DMS53 (cell line): ENCODE measurements around the gene ATP2A1.
"Not testable (repeated sequence)": the region's sequence is repeated elsewhere in the genome, so short reads cannot be mapped to it uniquely, and the experiment has no call there.

ENCODE experiments used
- DNase-seq: peaks from one replicate; lab custom pipeline; 2025; lab: John Stamatoyannopoulos, UW

Gene ATP2A1

GRCh38 chr16:28910086-28911031, 32.1 kb downstream of the ATP2A1 start:
- peak; percentile 28 for DNase-seq

DNA sequence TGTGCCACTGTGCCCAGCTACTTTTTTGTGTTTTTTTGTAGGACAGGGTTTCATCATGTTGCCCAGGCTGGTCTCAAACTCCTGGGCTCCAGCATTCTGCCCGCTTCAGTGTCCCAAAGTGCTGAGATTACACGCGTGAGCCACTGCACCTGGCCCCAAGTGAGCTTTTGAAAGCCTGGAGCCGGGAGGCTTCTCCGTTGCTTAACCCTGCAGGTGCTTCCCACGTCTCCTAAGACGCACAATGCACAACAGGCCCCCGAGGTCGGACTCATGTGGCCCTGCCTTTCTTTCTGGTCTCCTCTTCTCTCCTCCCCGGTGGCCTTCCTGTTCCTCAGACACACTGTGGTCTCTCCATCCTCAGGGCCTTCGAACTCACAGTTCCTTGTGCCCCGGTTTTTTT, 34.3 kb downstream of the ATP2A1 start:
- no peak for DNase-seq

DNA sequence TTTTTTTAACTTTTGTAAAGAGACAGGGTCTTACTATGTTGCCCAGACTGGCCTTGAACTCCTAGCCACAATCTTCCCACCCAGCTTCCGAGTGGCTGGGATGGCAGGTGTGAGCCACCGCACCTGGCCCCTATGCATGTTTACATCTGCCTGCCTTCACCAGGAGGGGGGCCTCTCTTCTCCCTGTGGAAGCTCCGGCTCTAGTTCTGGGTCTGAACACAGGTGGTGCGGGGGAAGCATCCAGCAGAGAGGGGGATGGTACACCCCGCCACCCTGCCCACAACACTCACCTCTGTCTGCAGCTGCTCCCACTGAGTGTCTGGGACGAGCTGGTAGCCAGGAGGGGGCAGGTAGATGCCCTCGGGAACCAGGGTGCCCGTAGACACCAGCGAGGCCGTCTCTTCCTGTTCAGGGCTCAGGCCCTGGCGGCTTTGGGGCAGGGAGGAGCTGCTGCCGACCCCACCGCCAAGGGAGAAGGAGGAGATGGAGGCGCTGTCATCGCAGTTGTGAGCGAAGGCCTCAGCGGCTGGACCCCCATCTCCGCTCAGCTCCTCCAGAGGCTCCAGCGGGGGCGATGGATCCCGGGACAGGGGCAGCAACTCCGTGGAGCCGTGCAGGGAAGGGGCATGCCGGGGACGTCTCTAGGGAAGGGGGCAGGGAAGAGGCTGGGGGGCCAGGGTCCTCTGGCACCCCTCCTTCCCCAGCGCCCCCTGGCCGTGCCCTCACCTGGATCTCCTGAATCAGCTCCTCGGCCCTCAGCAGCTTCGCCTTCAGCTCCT, 35.8 kb downstream of the ATP2A1 start:
- peak; percentile 14 for DNase-seq

DNA sequence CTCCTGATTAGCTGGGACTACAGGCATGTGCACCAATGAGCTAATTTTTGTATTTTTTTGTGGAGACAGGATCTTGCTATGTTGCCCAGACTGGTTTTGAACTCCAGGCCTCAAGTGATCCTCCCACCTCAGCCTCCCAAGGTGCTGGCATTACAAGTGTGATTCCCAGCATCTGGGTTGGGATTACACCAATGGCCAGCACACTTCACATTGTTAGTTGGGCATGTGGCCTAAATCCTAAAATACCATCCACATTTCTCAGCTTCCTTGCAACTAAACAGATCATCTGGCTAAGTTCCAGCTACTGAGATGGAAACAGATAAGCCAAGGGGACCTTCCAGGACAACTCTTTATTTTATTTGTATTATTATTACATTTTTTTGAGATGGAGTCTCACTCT, 36.9 kb downstream of the ATP2A1 start:
- no peak for DNase-seq

GRCh38 chr16:28917095-28917494, 38.8 kb downstream of the ATP2A1 start:
- DNase-seq = no peak

- no peak for DNase-seq
Measured at GRCh38 chr16:28918698-28919097, 40.4 kb downstream of the ATP2A1 start.

DNA sequence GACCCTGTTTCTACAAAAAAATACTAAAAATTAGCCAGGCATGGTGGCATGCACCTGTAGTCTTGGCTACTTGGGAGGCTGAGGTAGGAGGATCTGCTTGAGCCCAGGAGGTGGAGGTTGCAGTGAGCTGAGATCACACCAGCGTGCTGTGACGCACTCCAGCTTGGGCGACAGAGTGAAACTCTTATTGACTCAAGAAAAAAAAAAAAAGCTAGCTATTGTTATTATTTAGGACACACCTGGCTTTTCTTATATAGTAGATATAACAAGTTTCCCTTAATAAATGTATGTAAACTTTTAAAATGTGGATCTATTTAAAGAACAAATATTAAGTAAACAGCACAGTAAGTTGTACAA, 44.9 kb downstream of the ATP2A1 start:
- DNase-seq = peak; percentile 30

- peak; percentile 67 for DNase-seq
Measured at GRCh38 chr16:28923652-28924398, 45.5 kb downstream of the ATP2A1 start.

- no peak for DNase-seq
Measured at GRCh38 chr16:28924399-28924761, 46.1 kb downstream of the ATP2A1 start.

DNA sequence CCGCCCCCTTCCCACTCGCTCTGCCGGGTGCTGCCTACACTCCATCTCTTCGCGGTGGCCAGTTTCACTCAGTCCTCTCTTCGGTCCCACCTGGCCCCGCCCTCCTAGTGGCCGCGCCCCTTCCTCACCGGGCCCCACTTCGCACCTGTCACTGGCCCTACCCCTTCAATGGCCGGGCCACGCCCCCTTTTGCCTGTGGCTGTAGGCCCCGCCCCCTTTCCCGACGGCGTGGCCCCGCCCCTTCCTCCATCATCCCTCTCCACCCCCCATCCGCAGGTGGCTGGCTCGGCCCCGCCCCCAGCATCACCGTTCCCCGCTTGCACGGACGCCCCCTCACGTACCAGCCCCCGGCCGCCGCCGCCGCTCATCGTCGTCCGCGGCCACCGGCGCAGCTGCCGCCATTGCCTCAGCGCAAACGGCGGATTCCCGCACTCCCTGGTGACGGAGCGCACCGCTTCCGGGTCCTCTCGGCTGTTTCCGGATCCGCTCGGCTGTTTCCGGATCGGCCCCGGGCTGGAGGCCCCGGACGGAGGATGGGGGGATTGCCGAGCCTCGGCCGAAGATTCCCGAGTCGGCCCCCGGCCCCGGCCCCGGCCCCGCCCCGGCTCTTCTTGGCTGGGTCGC, 46.6 kb downstream of the ATP2A1 start, which contains the start of gene RABEP2:
Gene RABEP2 (minus strand): TSS at position 477 of the 624 bp plus-strand sequence. CDS start 75 bp downstream, at position 402.
- DNase-seq = peak; percentile 97

DNA sequence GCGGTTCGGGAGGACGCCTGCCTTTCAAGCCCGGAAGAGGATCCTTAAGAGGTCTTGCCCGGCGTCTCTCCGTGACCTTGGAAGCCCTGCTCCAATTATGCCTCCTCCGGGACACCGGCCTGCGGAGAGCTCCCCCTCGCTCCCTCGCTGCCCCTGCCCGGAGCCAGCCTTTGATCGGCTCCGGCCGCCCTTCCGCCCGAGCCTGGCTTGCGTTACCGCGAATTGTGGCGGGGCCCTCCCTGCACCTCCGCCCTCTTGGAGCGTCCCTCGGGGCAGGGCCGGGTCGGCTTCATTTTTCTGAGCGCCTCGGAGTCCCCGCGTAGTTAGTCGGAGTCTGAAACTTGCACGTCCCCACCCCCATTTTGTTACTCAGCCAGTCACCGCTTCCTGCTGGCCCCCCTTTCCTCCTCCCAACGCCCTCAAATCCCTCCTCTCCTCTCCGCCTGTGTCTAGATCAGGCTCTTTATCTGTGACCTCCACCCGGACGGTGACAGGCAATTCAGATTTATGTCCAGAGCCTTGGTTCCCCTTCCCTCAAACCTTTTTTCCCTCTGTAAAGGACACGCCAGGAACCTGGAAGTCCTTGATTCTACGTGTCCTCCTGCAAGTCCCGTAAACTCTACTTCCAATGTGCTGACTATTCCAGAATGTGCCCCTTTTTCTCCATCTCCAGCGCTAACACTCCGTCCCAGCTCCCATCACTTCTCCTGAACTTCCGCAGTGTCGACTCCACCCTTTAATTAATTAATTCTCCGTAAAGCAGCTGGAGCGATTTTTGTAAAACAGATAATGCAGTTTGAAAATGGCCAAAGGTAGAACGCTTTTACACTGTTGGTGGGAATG, 47.3 kb downstream of the ATP2A1 start:
- DNase-seq = peak; percentile 86

- not testable (repeated sequence) for DNase-seq
Measured at GRCh38 chr16:28926284-28926683, 48.0 kb downstream of the ATP2A1 start.

- no peak for DNase-seq
Measured at GRCh38 chr16:28927815-28928214, 49.5 kb downstream of the ATP2A1 start.

- DNase-seq = no peak
Measured at GRCh38 chr16:28930203-28930602, 51.9 kb downstream of the ATP2A1 start.

GRCh38 chr16:28930652-28931051, 52.4 kb downstream of the ATP2A1 start:
- DNase-seq = no peak

DNA sequence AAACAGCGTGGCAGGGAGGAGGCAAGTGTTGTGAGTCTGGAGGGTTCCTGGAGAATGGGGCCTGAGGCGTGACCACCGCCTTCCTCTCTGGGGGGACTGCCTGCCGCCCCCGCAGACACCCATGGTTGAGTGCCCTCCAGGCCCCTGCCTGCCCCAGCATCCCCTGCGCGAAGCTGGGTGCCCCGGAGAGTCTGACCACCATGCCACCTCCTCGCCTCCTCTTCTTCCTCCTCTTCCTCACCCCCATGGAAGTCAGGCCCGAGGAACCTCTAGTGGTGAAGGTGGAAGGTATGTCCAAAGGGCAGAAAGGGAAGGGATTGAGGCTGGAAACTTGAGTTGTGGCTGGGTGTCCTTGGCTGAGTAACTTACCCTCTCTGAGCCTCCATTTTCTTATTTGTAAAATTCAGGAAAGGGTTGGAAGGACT, 53.5 kb downstream of the ATP2A1 start, which contains the start of gene CD19:
Gene CD19 (plus strand): TSS at position 171 of the 425 bp plus-strand sequence. CDS start 30 bp downstream, at position 201.
- no peak for DNase-seq

- DNase-seq = no peak
Measured at GRCh38 chr16:28932339-28933141, 54.3 kb downstream of the ATP2A1 start.

- peak; percentile 22 for DNase-seq
Measured at GRCh38 chr16:28933171-28933570, 54.9 kb downstream of the ATP2A1 start.

DNA sequence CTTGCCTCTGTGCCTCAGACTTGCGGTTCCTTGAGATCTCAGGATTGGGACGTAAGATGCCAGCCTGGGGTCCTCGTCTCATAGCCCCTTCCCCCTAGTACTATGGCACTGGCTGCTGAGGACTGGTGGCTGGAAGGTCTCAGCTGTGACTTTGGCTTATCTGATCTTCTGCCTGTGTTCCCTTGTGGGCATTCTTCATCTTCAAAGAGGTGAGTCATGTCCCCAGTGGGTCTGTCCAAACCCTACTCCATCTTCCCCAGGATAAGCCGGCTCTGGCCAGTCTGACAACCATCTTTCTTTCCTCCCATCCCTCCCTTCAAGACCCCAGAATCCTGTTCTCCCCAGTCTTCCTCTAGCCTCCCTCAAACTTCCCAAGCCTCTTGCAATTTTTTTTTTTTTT, 57.1 kb downstream of the ATP2A1 start:
- DNase-seq = no peak
